Fibroblast of lung (primary cell): Measurements from ENCODE around the gene C21orf91. TPM values are rescaled to one million over a fixed set of nuclear protein-coding genes. Genes with fewer than 3 reads are reported as not detected.

Experiments used
- DNase-seq, 2 donors: peaks; one replicate each; pipeline versions ENCODE4 v3.0.0 to v3.0.0-alpha.2; 2010; ENCODE audit warnings: low read depth in 2 of 2
- H2AFZ ChIP-seq: 2 replicates; pipeline ENCODE4 v1.5.1; 2012; ENCODE audit warnings: low read length, control low read depth, inconsistent platforms
- H3K27ac ChIP-seq: 2 replicates; pipeline ENCODE4 v1.5.1; 2011; ENCODE audit warnings: low read length, control low read depth; ENCODE audit not compliant: insufficient read depth
- H3K27me3 ChIP-seq: 2 replicates; pipeline ENCODE4 v1.5.1; 2011; ENCODE audit warnings: mild to moderate bottlenecking, low read length; ENCODE audit not compliant: control insufficient read depth, insufficient read depth
- H3K36me3 ChIP-seq: 2 replicates; pipeline ENCODE4 v1.5.1; 2011; ENCODE audit warnings: low read length; ENCODE audit not compliant: control insufficient read depth, insufficient read depth
- H3K4me1 ChIP-seq: 2 replicates; pipeline ENCODE4 v1.5.1; 2011; ENCODE audit warnings: low read length; ENCODE audit not compliant: control insufficient read depth, insufficient read depth; ENCODE audit errors: extremely low read depth
- H3K4me2 ChIP-seq: 2 replicates; pipeline ENCODE4 v1.5.1; 2011; ENCODE audit warnings: low read length, control low read depth; ENCODE audit not compliant: insufficient read depth; ENCODE audit errors: extremely low read depth
- H3K4me3 ChIP-seq, 4 experiments: fragments of 200-600 bp in 1 of 4; sonication (generic) in 1 of 4; replicated peaks in 1 of 4; 2 replicates each; pipeline ENCODE4 v1.5.1; 2011 to 2016; ENCODE audit warnings: low read length in 4 of 4, low read depth in 3 of 4, mild to moderate bottlenecking in 3 of 4, control low read depth in 2 of 4, inconsistent platforms in 1 of 4, mixed read lengths in 1 of 4; ENCODE audit not compliant: insufficient read depth in 1 of 4; ENCODE audit errors: control extremely low read depth in 1 of 4
- H3K79me2 ChIP-seq: 2 replicates; pipeline ENCODE4 v1.5.1; 2012; ENCODE audit warnings: mild to moderate bottlenecking, low read length, inconsistent platforms; ENCODE audit not compliant: control insufficient read depth, insufficient read depth
- H3K9ac ChIP-seq: 2 replicates; pipeline ENCODE4 v1.5.1; 2011; ENCODE audit warnings: mild to moderate bottlenecking, low read length, control low read depth; ENCODE audit not compliant: insufficient read depth
- H3K9me3 ChIP-seq: 2 replicates; pipeline ENCODE4 v1.5.1; 2012; ENCODE audit warnings: low read depth, low read length; ENCODE audit not compliant: control insufficient read depth, insufficient read depth
- H4K20me1 ChIP-seq: 2 replicates; pipeline ENCODE4 v1.5.1; 2011; ENCODE audit warnings: low read length; ENCODE audit not compliant: control insufficient read depth, insufficient read depth; ENCODE audit errors: extremely low read depth
- CTCF ChIP-seq, 2 donors: IDR thresholded peaks in 1 of 2; conservative IDR thresholded peaks in 1 of 2; 1 replicate in 1 of 2; 2 replicates in 1 of 2; pipeline ENCODE4 v1.5.1; 2011 to 2012; ENCODE audit warnings: low read length in 2 of 2, control low read depth in 1 of 2, inconsistent platforms in 1 of 2, low read depth in 1 of 2, mild to moderate bottlenecking in 1 of 2
- EZH2 ChIP-seq: IDR thresholded peaks from 2 replicates; pipeline ENCODE4 v1.5.1; 2012; ENCODE audit warnings: low read length, control low read depth, mild to moderate bottlenecking; ENCODE audit errors: missing control alignments
- polyA plus RNA-seq, 2 donors: library from polyadenylated mRNA; depleted of rRNA in 1 of 2; stranded (reverse) in 1 of 2; unstranded in 1 of 2; fragments of >200 nt; gene quantifications; 2 replicates each; pipeline ENCODE4 v1.2.1, GENCODE V29; 2011 to 2012; ENCODE audit warnings: missing spikeins in 1 of 2
- total RNA-seq: library from RNA; depleted of rRNA; stranded (reverse); fragments of >200 nt; gene quantifications from 2 replicates; pipeline ENCODE4 v1.2.1, GENCODE V29; 2014

C21orf91 gene
- total and polyA plus RNA-seq, 2 donors (not counting 1 experiment from before 2014, with no cell fraction given): 11.0 to 13.9 TPM

- no peak for DNase-seq
- Histone ChIP-seq H3K27ac (no peak overlapping the region), H3K4me3 (no peak overlapping the region), H3K4me1 (no peaks in the 10 kb centered on the region), H3K27me3 (no peaks in the 10 kb centered on the region), H4K20me1 (no peaks in the 10 kb centered on the region), H3K9me3 (no peaks in the 10 kb centered on the region), H3K36me3 (no peaks in the 10 kb centered on the region), H3K4me2 (no peak overlapping the region), H3K9ac (no peak overlapping the region), H2AFZ (no peak overlapping the region), H3K79me2 (no peaks in the 10 kb centered on the region)
- TF ChIP-seq CTCF (conservative IDR thresholded peaks at IDR 0.05 in 1 of 2, IDR thresholded peaks at IDR 0.05 in 1 of 2; ENCODE audit: low read depth in 1 of 2, low read length in 2 of 2): no peak
- no peak for TF ChIP-seq EZH2
Observed at GRCh38 chr21:17757671-17758070, 61.5 kb downstream of the C21orf91 start.

GRCh38 chr21:17753736-17754135 is 65.4 kb downstream of the C21orf91 start:
- Histone ChIP-seq H3K9ac (no peak overlapping the region), H3K36me3 (no peaks in the 10 kb centered on the region), H3K27me3 (no peaks in the 10 kb centered on the region), H3K79me2 (no peaks in the 10 kb centered on the region), H3K9me3 (no peaks in the 10 kb centered on the region), H3K27ac (no peak overlapping the region), H3K4me1 (no peaks in the 10 kb centered on the region), H3K4me3 (no peak overlapping the region), H4K20me1 (no peaks in the 10 kb centered on the region), H3K4me2 (no peak overlapping the region), H2AFZ (no peak overlapping the region)
- no peak for DNase-seq
- no peak for TF ChIP-seq CTCF (conservative IDR thresholded peaks at IDR 0.05 in 1 of 2, IDR thresholded peaks at IDR 0.05 in 1 of 2; ENCODE audit: low read depth in 1 of 2, low read length in 2 of 2)
- TF ChIP-seq EZH2: no peak

GRCh38 chr21:17752171-17752570 is 67.0 kb downstream of the C21orf91 start:
- Histone ChIP-seq H3K4me2 (no peak overlapping the region), H3K4me3 (no peak overlapping the region), H4K20me1 (no peaks in the 10 kb centered on the region), H3K9me3 (no peaks in the 10 kb centered on the region), H3K4me1 (no peaks in the 10 kb centered on the region), H2AFZ (no peak overlapping the region), H3K9ac (no peak overlapping the region), H3K79me2 (no peaks in the 10 kb centered on the region), H3K27me3 (no peaks in the 10 kb centered on the region), H3K27ac (no peak overlapping the region), H3K36me3 (no peaks in the 10 kb centered on the region)
- no peak for DNase-seq
- no peak for TF ChIP-seq EZH2
